Mesendoderm (in vitro differentiated cells): ENCODE measurements around the gene TMED1.

Experiments
- DNase-seq: peaks from one replicate; pipeline ENCODE4 v3.0.0; 2013
- H2AK5ac ChIP-seq: 2 replicates; pipeline ENCODE4 v1.6.1; 2013; ENCODE audit warnings: low read length, inconsistent platforms
- H2BK120ac ChIP-seq: 2 replicates; pipeline ENCODE4 v1.6.1; 2013; ENCODE audit warnings: low read depth, mild to moderate bottlenecking, low read length, moderate library complexity, mixed read lengths
- H2BK15ac ChIP-seq: replicated peaks from 2 replicates; pipeline ENCODE4 v1.6.1; 2013; ENCODE audit warnings: low read depth, mild to moderate bottlenecking, moderate library complexity
- H2BK5ac ChIP-seq: 2 replicates; pipeline ENCODE4 v1.6.1; 2013; ENCODE audit warnings: low read length, inconsistent platforms
- H3K18ac ChIP-seq: 2 replicates; pipeline ENCODE4 v1.6.1; 2013; ENCODE audit warnings: mild to moderate bottlenecking, low read length, mixed read lengths
- H3K23ac ChIP-seq: one replicate; pipeline ENCODE4 v1.6.1; 2013; ENCODE audit warnings: low read length
- H3K27ac ChIP-seq: 2 replicates; pipeline ENCODE4 v1.5.1; 2013; ENCODE audit warnings: low read depth, mild to moderate bottlenecking, inconsistent platforms, low read length, moderate library complexity
- H3K27me3 ChIP-seq: 2 replicates; pipeline ENCODE4 v1.6.1; 2013; ENCODE audit warnings: low read length, control low read depth, mild to moderate bottlenecking, inconsistent platforms; ENCODE audit not compliant: insufficient read depth, poor library complexity
- H3K36me3 ChIP-seq: 2 replicates; pipeline ENCODE4 v1.6.1; 2013; ENCODE audit warnings: low read length, inconsistent platforms; ENCODE audit not compliant: control insufficient read depth, insufficient read depth
- H3K4ac ChIP-seq: one replicate; pipeline ENCODE4 v1.6.1; 2013; ENCODE audit warnings: low read depth, mild to moderate bottlenecking, low read length, moderate library complexity
- H3K4me1 ChIP-seq: 2 replicates; pipeline ENCODE4 v1.6.1; 2013; ENCODE audit warnings: low read depth, low read length, inconsistent platforms; ENCODE audit not compliant: control insufficient read depth
- H3K4me2 ChIP-seq: 2 replicates; pipeline ENCODE4 v1.6.1; 2013; ENCODE audit warnings: low read length
- H3K4me3 ChIP-seq: 2 replicates; pipeline ENCODE4 v1.5.1; 2013; ENCODE audit warnings: mild to moderate bottlenecking, low read length
- H3K56ac ChIP-seq: one replicate; pipeline ENCODE4 v1.6.1; 2013; ENCODE audit warnings: low read length
- H3K79me1 ChIP-seq: 2 replicates; pipeline ENCODE4 v1.6.1; 2013; ENCODE audit warnings: low read length, inconsistent platforms
- H3K79me2 ChIP-seq: 2 replicates; pipeline ENCODE4 v1.6.1; 2013; ENCODE audit warnings: mild to moderate bottlenecking, low read length; ENCODE audit not compliant: control insufficient read depth, insufficient read depth
- H3K9ac ChIP-seq: 2 replicates; pipeline ENCODE4 v1.6.1; 2013; ENCODE audit warnings: low read length, inconsistent platforms
- H4K5ac ChIP-seq: one replicate; pipeline ENCODE4 v1.6.1; 2013; ENCODE audit warnings: low read length
- H4K8ac ChIP-seq: one replicate; pipeline ENCODE4 v1.6.1; 2013; ENCODE audit warnings: low read depth, mild to moderate bottlenecking, control low read depth, low read length, moderate library complexity
- WGBS: extraction: QIAGEN DNeasy Blood & Tissue Kit; methylation state at CpG from one replicate; pipeline ENCODE4 v1.1.7; 2013; ENCODE audit warnings: low lambda C conversion rate, missing lambda C conversion rate; ENCODE audit not compliant: insufficient coverage; ENCODE audit errors: extremely low coverage; 5-methylcytosine and 5-hydroxymethylcytosine counted together

TMED1 gene

DNA sequence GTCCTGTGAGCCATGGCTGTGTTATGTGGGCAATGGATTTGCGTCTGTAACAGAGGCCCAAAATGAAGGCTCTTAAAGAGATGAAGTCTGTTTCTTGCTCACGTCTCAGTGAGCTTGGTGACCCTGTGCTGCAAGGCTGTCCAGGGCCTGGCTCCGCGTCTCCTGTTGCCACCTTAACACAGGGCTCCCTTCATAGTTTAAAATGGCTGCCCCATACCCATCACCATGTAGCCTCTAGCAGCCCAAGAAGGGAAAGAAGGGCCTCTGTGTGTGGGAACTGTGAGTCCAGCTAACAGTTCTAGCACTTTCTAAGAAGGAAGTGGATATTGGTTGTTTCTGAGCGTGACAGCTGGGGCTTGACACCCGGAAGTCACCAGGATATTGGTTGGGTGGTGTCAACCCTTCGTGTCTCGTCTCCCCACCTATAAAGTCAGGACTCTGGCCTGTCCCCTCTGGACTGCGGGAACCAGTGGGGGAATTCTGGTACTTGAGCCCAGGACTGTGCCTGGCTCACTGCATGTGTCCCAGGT is 20.9 kb downstream of the TMED1 start:
- no peak overlapping the region for H3K4me2 ChIP-seq
- no CpG with 5 or more reads among the region's 9 CpGs for WGBS
- no peak overlapping the region for H3K27ac ChIP-seq
- H3K79me2 ChIP-seq, result no peaks in the 10 kb centered on the region
- no peak overlapping the region for H3K4me3 ChIP-seq
- H3K9ac ChIP-seq, result no peak overlapping the region
- H2AK5ac ChIP-seq, result no peak overlapping the region
- no peak overlapping the region for H2BK5ac ChIP-seq
- H3K79me1 ChIP-seq, result no peaks in the 10 kb centered on the region
- no peak overlapping the region for H3K4ac ChIP-seq
- no peaks in the 10 kb centered on the region for H3K36me3 ChIP-seq
- no peak overlapping the region for H3K18ac ChIP-seq
- H3K4me1 ChIP-seq, result no peaks in the 10 kb centered on the region
- no peak overlapping the region for H3K23ac ChIP-seq
- no peak for DNase-seq
- H4K8ac ChIP-seq, result no peak overlapping the region
- H2BK15ac ChIP-seq, result no peak overlapping the region
- no peak overlapping the region for H2BK120ac ChIP-seq
- no peak overlapping the region for H3K56ac ChIP-seq
- no peak overlapping the region for H4K5ac ChIP-seq
- H3K27me3 ChIP-seq, result no peaks in the 10 kb centered on the region

DNA sequence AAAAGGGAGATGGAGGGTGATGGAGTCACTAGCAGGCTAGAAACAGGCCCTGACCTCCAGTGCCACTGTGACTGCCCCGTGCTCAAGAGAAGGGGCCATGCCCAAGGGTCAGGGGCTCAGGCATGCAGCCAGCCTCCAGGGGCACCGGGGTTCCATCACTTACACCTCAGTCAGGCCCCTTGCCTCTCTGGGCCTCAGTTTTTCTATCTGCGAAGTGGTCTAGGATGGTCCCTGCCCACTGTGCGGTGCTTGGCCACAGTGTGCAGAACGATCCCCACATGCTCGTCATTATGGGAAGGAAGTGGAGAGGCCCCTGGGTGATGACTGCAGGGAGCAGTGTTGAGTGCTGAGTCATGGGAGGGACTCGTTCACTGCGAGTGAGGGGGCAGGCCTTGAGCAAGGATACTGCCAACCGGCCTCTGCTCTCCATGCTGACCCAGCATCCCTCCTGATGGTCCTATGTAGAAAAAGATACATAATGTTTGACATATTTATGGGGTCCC is 23.1 kb downstream of the TMED1 start:
- Histone ChIP-seq H2BK15ac (no peak overlapping the region), H3K79me2 (no peaks in the 10 kb centered on the region), H3K79me1 (no peaks in the 10 kb centered on the region), H3K4ac (no peak overlapping the region), H3K4me1 (no peaks in the 10 kb centered on the region), H2BK120ac (no peak overlapping the region), H3K4me2 (no peak overlapping the region), H3K56ac (no peak overlapping the region), H4K5ac (no peak overlapping the region), H3K4me3 (no peak overlapping the region), H2AK5ac (no peak overlapping the region), H3K18ac (no peak overlapping the region), H3K27me3 (no peaks in the 10 kb centered on the region), H2BK5ac (no peak overlapping the region), H3K23ac (no peak overlapping the region), H3K9ac (no peak overlapping the region), H3K27ac (no peak overlapping the region), H3K36me3 (peaks cover 3% of the 10 kb centered on the region), H4K8ac (no peak overlapping the region)
- no CpG with 5 or more reads among the region's 9 CpGs for WGBS
- DNase-seq, result peak; percentile 31

GRCh38 chr19:10812196-10812595 is 23.8 kb downstream of the TMED1 start:
- H3K4me1 ChIP-seq, result no peaks in the 10 kb centered on the region
- no peak overlapping the region for H2BK15ac ChIP-seq
- H3K4me2 ChIP-seq, result no peak overlapping the region
- no peak overlapping the region for H4K5ac ChIP-seq
- no CpG with 5 or more reads among the region's 19 CpGs for WGBS
- H3K27ac ChIP-seq, result no peak overlapping the region
- H3K27me3 ChIP-seq, result no peaks in the 10 kb centered on the region
- H3K79me1 ChIP-seq, result no peaks in the 10 kb centered on the region
- no peak overlapping the region for H3K4ac ChIP-seq
- no peak overlapping the region for H3K9ac ChIP-seq
- H3K18ac ChIP-seq, result no peak overlapping the region
- no peak overlapping the region for H3K4me3 ChIP-seq
- H2BK5ac ChIP-seq, result no peak overlapping the region
- H3K79me2 ChIP-seq, result no peaks in the 10 kb centered on the region
- H3K36me3 ChIP-seq, result peaks cover 3% of the 10 kb centered on the region
- H3K23ac ChIP-seq, result no peak overlapping the region
- H2AK5ac ChIP-seq, result no peak overlapping the region
- H4K8ac ChIP-seq, result no peak overlapping the region
- H3K56ac ChIP-seq, result peak overlapping the region; percentile 25
- H2BK120ac ChIP-seq, result no peak overlapping the region
- DNase-seq, result peak; percentile 38

DNA sequence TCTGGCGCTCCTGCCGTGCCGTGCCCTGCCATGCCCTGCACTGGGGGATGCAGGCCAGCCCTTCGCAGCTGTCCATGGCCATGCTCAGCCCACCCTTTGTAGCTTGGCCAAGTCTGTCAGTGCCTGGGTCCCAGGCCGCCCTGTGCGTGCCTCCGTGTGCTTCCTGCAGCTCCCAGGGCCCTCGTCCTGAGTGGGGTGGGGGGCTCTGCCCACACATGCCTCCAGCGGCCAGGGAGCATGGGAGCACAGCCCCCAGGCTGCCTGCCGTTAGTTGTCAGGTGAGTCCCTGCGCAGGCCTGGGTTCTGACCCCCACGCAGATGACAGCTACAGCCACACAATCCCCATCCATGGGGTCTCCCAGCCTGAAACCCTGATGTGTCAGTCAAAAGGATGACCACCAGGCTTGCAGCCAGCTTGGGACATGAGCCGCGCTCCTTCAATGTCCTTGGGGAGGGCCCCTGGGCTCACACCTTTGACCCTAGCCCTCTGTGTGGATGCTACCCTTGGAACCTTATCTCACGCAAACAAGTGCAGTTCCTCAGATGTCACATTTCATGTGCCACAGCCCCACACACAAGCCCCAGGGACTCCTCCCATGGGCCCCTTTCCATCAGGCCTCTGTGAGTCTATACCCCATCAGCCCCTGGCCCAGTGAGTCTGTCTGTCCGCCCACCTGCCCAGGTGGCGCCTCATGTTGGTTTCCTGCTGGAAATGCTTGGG is 24.5 kb downstream of the TMED1 start:
- Histone ChIP-seq H3K79me1 (no peaks in the 10 kb centered on the region), H3K18ac (no peak overlapping the region), H3K27ac (no peak overlapping the region), H3K56ac (peak overlapping the region; percentile 15), H3K4me2 (no peak overlapping the region), H2BK120ac (no peak overlapping the region), H3K4me3 (no peak overlapping the region), H4K5ac (no peak overlapping the region), H2BK15ac (no peak overlapping the region), H3K27me3 (no peaks in the 10 kb centered on the region), H3K79me2 (no peaks in the 10 kb centered on the region), H3K36me3 (peaks cover 3% of the 10 kb centered on the region), H3K23ac (no peak overlapping the region), H3K9ac (no peak overlapping the region), H2BK5ac (no peak overlapping the region), H4K8ac (no peak overlapping the region), H3K4me1 (no peaks in the 10 kb centered on the region), H3K4ac (no peak overlapping the region), H2AK5ac (no peak overlapping the region)
- no peak for DNase-seq
- no CpG with 5 or more reads among the region's 17 CpGs for whole genome bisulfite sequencing

- H3K27ac ChIP-seq, result no peak overlapping the region
- no CpG with 5 or more reads among the region's 15 CpGs for WGBS
- H3K4me3 ChIP-seq, result no peak overlapping the region
- H2BK120ac ChIP-seq, result no peak overlapping the region
- H3K79me1 ChIP-seq, result no peaks in the 10 kb centered on the region
- no peak overlapping the region for H3K18ac ChIP-seq
- H3K4me1 ChIP-seq, result no peaks in the 10 kb centered on the region
- H4K8ac ChIP-seq, result no peak overlapping the region
- H2BK5ac ChIP-seq, result no peak overlapping the region
- H3K36me3 ChIP-seq, result peaks cover 3% of the 10 kb centered on the region
- H3K56ac ChIP-seq, result no peak overlapping the region
- no peak overlapping the region for H3K23ac ChIP-seq
- no peak overlapping the region for H2AK5ac ChIP-seq
- H3K4ac ChIP-seq, result no peak overlapping the region
- no peak overlapping the region for H4K5ac ChIP-seq
- no peaks in the 10 kb centered on the region for H3K79me2 ChIP-seq
- no peaks in the 10 kb centered on the region for H3K27me3 ChIP-seq
- DNase-seq, result no peak
- no peak overlapping the region for H3K9ac ChIP-seq
- no peak overlapping the region for H2BK15ac ChIP-seq
- H3K4me2 ChIP-seq, result no peak overlapping the region
Observed at GRCh38 chr19:10809651-10810285, 26.2 kb downstream of the TMED1 start.
